Vagina (tissue), 2 donors: ENCODE measurements around the gene ACTN4. TPM values are rescaled to one million over a fixed set of nuclear protein-coding genes. Genes with fewer than 3 reads are reported as not detected.

Source experiments
- DNase-seq, 2 donors: peaks; one replicate each; pipeline ENCODE4 v3.0.0-alpha.2; 2017; ENCODE audit errors: extremely low spot score in 2 of 2
- H3K27ac ChIP-seq: fragments of 200-600 bp; sonication (generic); one replicate; pipeline ENCODE4 v1.5.1; 2019
- H3K27me3 ChIP-seq: fragments of 200-600 bp; sonication (generic); one replicate; pipeline ENCODE4 v1.5.1; 2019
- H3K36me3 ChIP-seq, 2 donors: fragments of 200-600 bp; sonication (generic); one replicate each; pipeline ENCODE4 v1.5.1; 2017 to 2019
- H3K4me1 ChIP-seq: fragments of 200-600 bp; sonication (generic); one replicate; pipeline ENCODE4 v1.5.1; 2019
- H3K4me3 ChIP-seq, 2 donors: fragments of 200-600 bp; sonication (generic); 1 replicate in 1 of 2; 2 replicates in 1 of 2; pipeline ENCODE4 v1.5.1; 2016 to 2019
- H3K9me3 ChIP-seq: fragments of 200-600 bp; sonication (generic); one replicate; pipeline ENCODE4 v1.5.1; 2019
- CTCF ChIP-seq, 3 experiments: fragments of 450-650 bp in 2 of 3; fragments of 200-600 bp in 1 of 3; sonication (generic) in 1 of 3; IDR thresholded peaks; one replicate each; pipeline ENCODE4 v1.5.1; 2017 to 2019; ENCODE audit warnings: antibody characterized with exemption in 3 of 3, mild to moderate bottlenecking in 2 of 3, moderate library complexity in 2 of 3
- POLR2A ChIP-seq, 2 donors: fragments of 450-650 bp; IDR thresholded peaks; one replicate each; pipeline ENCODE4 v1.6.1; 2017; ENCODE audit warnings: antibody characterized with exemption in 2 of 2, mild to moderate bottlenecking in 2 of 2, moderate library complexity in 2 of 2
- POLR2AphosphoS5 ChIP-seq, 2 donors: sonication (generic); formaldehyde crosslinking; IDR thresholded peaks; one replicate each; pipeline ENCODE4 v1.9.0; 2017; ENCODE audit warnings: antibody characterized with exemption in 2 of 2, mild to moderate bottlenecking in 2 of 2, low read depth in 1 of 2; ENCODE audit not compliant: insufficient read depth in 1 of 2
- intact Hi-C: fragments of 100-400 bp; cut with DNase I; formaldehyde crosslinking; loops from one replicate; pipeline ENCODE4 v1.15.1; 2023
- total RNA-seq: library from RNA; depleted of rRNA; stranded (reverse); fragments of >200 nt; gene quantifications from one replicate; pipeline ENCODE4 v1.2.3, GENCODE V29; 2016

The ACTN4 gene
- total RNA-seq, 1 donor from 2014 or later = 513 TPM

GRCh38 chr19:38657633-38658222, 10.3 kb downstream of the ACTN4 start:
- Histone ChIP-seq H3K4me1 (peaks cover 100% of the 10 kb centered on the region), H3K27ac (peak overlapping the region; percentile 97), H3K9me3 (no peaks in the 10 kb centered on the region), H3K36me3 (no peaks in the 10 kb centered on the region), H3K27me3 (no peaks in the 10 kb centered on the region), H3K4me3 (no peak overlapping the region)
- TF ChIP-seq POLR2AphosphoS5 (IDR thresholded peaks at IDR 0.05; ENCODE audit: insufficient read depth in 1 of 2, low read depth in 1 of 2) (no peak), CTCF (IDR thresholded peaks at IDR 0.05) (no peak), POLR2A (IDR thresholded peaks at IDR 0.05) (no peak)
- no peak for DNase-seq
- intact Hi-C loops = loop anchor here (5.0 kb wide), 1 partner anchor 35 kb away; no protein-coding TSS in a partner anchor

DNA sequence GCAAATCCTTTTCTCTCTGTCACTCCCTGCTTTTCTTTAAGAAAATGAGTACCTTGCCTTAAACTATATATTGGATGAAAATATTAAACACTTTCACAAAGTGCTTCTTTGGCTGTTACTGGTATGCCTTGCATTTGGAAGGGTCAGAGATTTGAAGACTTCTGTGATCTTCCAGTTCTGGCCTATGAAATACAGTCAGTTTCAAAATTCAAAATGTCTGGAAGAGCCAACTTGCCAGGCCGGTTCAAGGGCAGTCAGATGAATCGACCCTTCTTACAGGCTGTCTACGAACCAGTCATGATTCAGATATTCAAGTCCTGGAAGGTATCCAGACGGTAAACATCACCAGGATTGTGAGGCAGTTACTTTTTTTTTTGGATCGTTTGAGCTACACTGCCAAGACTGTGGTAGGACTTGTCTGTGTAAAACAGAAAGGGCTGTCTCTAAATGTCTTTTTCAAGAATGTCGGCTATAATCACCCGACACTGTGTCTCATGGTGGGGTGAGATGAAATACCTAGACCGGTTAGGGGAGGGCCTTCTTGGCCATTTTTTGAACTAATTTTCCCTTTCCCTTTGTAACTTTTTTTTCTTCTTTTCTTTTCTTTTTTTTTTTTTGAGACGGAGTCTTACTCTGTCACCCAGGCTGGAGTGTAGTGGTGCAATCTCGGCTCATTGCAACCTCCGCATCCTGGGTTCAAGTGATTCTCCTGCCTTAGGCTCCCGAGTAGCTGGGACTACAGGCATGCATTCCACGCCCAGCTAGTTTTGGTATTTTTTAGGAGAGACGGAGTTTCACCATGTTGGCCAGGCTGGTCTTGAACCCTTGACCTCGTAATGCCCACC, 11.2 kb downstream of the ACTN4 start:
- no peaks in the 10 kb centered on the region for H3K36me3 ChIP-seq
- DNase-seq = no peak
- peak overlapping the region; percentile 97 for H3K27ac ChIP-seq
- intact Hi-C loops = loop anchor here (5.0 kb wide), 1 partner anchor 34 kb away; no protein-coding TSS in a partner anchor
- TF ChIP-seq POLR2A (IDR thresholded peaks at IDR 0.05) (no peak), POLR2AphosphoS5 (IDR thresholded peaks at IDR 0.05; ENCODE audit: insufficient read depth in 1 of 2, low read depth in 1 of 2) (peak in 1 of 2 donors; percentile 93)
- no peaks in the 10 kb centered on the region for H3K27me3 ChIP-seq
- peaks cover 100% of the 10 kb centered on the region for H3K4me1 ChIP-seq
- H3K4me3 ChIP-seq = peak overlapping the region; percentile 5 to 15
- no peaks in the 10 kb centered on the region for H3K9me3 ChIP-seq

GRCh38 chr19:38660724-38661123, 13.3 kb downstream of the ACTN4 start:
- intact Hi-C loops = no loop called here
- Histone ChIP-seq H3K27me3 (no peaks in the 10 kb centered on the region), H3K4me3 (no peak overlapping the region), H3K36me3 (no peaks in the 10 kb centered on the region), H3K9me3 (no peaks in the 10 kb centered on the region), H3K4me1 (peaks cover 100% of the 10 kb centered on the region), H3K27ac (peak overlapping the region; percentile 97)
- DNase-seq = no peak
- TF ChIP-seq POLR2A (IDR thresholded peaks at IDR 0.05) = no peak
- no peak for TF ChIP-seq CTCF (IDR thresholded peaks at IDR 0.05)
- TF ChIP-seq POLR2AphosphoS5 (IDR thresholded peaks at IDR 0.05; ENCODE audit: insufficient read depth in 1 of 2, low read depth in 1 of 2) = no peak

DNA sequence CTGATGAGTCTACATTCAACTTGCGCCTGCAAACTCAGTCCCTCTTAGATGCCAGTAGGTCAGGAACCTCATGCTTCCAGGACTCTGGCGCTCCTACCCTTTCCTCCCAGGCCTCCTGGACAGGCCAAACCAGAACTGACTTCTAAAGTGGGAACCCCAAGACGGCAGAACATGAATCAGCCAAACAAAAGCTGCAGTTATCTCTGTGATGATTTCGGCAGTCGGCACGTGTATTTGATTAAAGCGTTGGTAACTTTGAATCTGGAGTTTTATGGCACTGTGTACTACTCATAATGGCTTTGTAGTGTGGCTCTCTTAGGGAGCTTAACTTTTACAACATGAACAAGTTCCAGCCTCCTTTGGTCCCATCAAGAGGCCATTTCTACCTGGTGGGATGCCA, 13.7 kb downstream of the ACTN4 start:
- intact Hi-C loops = no loop called here
- DNase-seq = no peak
- no peaks in the 10 kb centered on the region for H3K27me3 ChIP-seq
- H3K27ac ChIP-seq = peak overlapping the region; percentile 97
- no peaks in the 10 kb centered on the region for H3K9me3 ChIP-seq
- TF ChIP-seq POLR2A (IDR thresholded peaks at IDR 0.05) = no peak
- TF ChIP-seq POLR2AphosphoS5 (IDR thresholded peaks at IDR 0.05; ENCODE audit: insufficient read depth in 1 of 2, low read depth in 1 of 2) = no peak
- no peak for TF ChIP-seq CTCF (IDR thresholded peaks at IDR 0.05)
- H3K36me3 ChIP-seq = no peaks in the 10 kb centered on the region
- H3K4me1 ChIP-seq = peaks cover 100% of the 10 kb centered on the region
- no peak overlapping the region for H3K4me3 ChIP-seq

- no peak for DNase-seq
- Histone ChIP-seq H3K4me3 (no peak overlapping the region), H3K9me3 (no peaks in the 10 kb centered on the region), H3K27ac (peak overlapping the region; percentile 97), H3K36me3 (no peaks in the 10 kb centered on the region), H3K4me1 (peaks cover 100% of the 10 kb centered on the region), H3K27me3 (no peaks in the 10 kb centered on the region)
- peak in 1 of 2 donors; percentile 77 for TF ChIP-seq POLR2AphosphoS5 (IDR thresholded peaks at IDR 0.05; ENCODE audit: insufficient read depth in 1 of 2, low read depth in 1 of 2)
- TF ChIP-seq POLR2A (IDR thresholded peaks at IDR 0.05) = no peak
- TF ChIP-seq CTCF (IDR thresholded peaks at IDR 0.05) = no peak
- intact Hi-C loops = no loop called here
These were observed 14.5 kb downstream of the ACTN4 start for GRCh38 chr19:38661996-38662395.
